ENCODE results near the gene TOM1L2. TPM values are rescaled to one million over a fixed set of nuclear protein-coding genes. Genes with fewer than 3 reads are reported as not detected.

The TOM1L2 gene
- total RNA-seq, 1 donor from 2014 or later, result 4.3 TPM

- H2AFZ ChIP-seq (replicated peaks), result no peak overlapping the region
- no peak for DNase-seq (ENCODE audit: low spot score)
- no peak for TF ChIP-seq EZH2 (IDR thresholded peaks at IDR 0.05)
- TF ChIP-seq EZH2phosphoT487 (IDR thresholded peaks at IDR 0.05), result no peak
- TF ChIP-seq, protein P1, sequence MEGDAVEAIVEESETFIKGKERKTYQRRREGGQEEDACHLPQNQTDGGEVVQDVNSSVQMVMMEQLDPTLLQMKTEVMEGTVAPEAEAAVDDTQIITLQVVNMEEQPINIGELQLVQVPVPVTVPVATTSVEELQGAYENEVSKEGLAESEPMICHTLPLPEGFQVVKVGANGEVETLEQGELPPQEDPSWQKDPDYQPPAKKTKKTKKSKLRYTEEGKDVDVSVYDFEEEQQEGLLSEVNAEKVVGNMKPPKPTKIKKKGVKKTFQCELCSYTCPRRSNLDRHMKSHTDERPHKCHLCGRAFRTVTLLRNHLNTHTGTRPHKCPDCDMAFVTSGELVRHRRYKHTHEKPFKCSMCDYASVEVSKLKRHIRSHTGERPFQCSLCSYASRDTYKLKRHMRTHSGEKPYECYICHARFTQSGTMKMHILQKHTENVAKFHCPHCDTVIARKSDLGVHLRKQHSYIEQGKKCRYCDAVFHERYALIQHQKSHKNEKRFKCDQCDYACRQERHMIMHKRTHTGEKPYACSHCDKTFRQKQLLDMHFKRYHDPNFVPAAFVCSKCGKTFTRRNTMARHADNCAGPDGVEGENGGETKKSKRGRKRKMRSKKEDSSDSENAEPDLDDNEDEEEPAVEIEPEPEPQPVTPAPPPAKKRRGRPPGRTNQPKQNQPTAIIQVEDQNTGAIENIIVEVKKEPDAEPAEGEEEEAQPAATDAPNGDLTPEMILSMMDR (IDR thresholded peaks at IDR 0.05), result no peak
- Mint-ChIP-seq H3K4me1 (peaks cover 60% of the 10 kb centered on the region), H3K9me3 (no peaks in the 10 kb centered on the region), H3K36me3 (peaks cover 7% of the 10 kb centered on the region), H3K27me3 (ENCODE audit: insufficient read depth, low read depth) (peaks cover 10% of the 10 kb centered on the region), H3K4me3 (no peak overlapping the region), H3K27ac (no peak overlapping the region)
- no peak overlapping the region for H3K4me2 ChIP-seq
- no peak overlapping the region for H3K9ac ChIP-seq
- H3K36me3 ChIP-seq, result no peaks in the 10 kb centered on the region
- no peak overlapping the region for H3K4me3 ChIP-seq
- H4K20me1 ChIP-seq (ENCODE audit: low read depth), result no peaks in the 10 kb centered on the region
- peaks cover 40% of the 10 kb centered on the region for H3K4me1 ChIP-seq
- H3K27ac ChIP-seq, result no peak overlapping the region
- H3K27me3 ChIP-seq, result no peaks in the 10 kb centered on the region
- H3K9me3 ChIP-seq (ENCODE audit: low read depth), result no peaks in the 10 kb centered on the region
- H3K79me2 ChIP-seq (ENCODE audit: low read depth), result no peaks in the 10 kb centered on the region
- peaks cover 15% of the 10 kb centered on the region for H3F3A ChIP-seq (ENCODE audit: low read depth)
These were observed 88.4 kb downstream of the TOM1L2 start for GRCh38 chr17:17883801-17884200.

DNA sequence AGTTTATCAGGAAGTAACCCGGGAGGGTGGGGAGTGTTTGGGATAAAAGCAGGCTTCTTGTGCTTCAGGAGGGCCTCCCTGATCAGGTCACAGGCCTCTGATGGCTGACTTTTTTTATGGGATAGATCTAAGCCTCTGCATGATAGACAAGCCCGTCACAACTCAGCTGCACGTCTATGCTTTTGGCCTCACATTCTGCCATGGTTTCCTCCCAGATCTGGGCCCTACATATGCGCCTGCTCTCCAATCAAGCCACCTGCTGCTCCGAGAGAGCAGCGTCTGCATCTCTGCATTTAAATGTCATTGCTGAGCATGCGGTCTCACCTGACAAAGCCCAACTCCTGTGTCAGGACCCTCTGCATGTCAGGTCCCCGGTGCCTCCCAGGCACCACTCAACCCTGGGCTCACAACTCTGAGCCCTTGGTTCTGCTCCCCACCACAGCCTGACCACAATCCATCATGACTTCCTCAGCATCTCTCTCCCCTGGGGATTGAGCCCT is 90.1 kb downstream of the TOM1L2 start:
- Histone ChIP-seq H2AFZ (replicated peaks) (no peak overlapping the region), H3K27ac (no peak overlapping the region), H3K9ac (no peak overlapping the region), H3K4me3 (no peak overlapping the region), H3K27me3 (no peaks in the 10 kb centered on the region), H3K4me1 (peaks cover 44% of the 10 kb centered on the region), H3F3A (ENCODE audit: low read depth) (peaks cover 21% of the 10 kb centered on the region), H3K9me3 (ENCODE audit: low read depth) (no peaks in the 10 kb centered on the region), H3K4me2 (no peak overlapping the region), H3K36me3 (no peaks in the 10 kb centered on the region), H4K20me1 (ENCODE audit: low read depth) (peaks cover 14% of the 10 kb centered on the region), H3K79me2 (ENCODE audit: low read depth) (no peaks in the 10 kb centered on the region)
- H3K27me3 Mint-ChIP-seq (ENCODE audit: insufficient read depth, low read depth), result peaks cover 8% of the 10 kb centered on the region
- no peaks in the 10 kb centered on the region for H3K9me3 Mint-ChIP-seq
- H3K27ac Mint-ChIP-seq, result no peak overlapping the region
- H3K4me3 Mint-ChIP-seq, result no peak overlapping the region
- H3K4me1 Mint-ChIP-seq, result peaks cover 69% of the 10 kb centered on the region
- peaks cover 7% of the 10 kb centered on the region for H3K36me3 Mint-ChIP-seq
- TF ChIP-seq EZH2phosphoT487 (IDR thresholded peaks at IDR 0.05), result no peak
- TF ChIP-seq, protein P1 (IDR thresholded peaks at IDR 0.05), result no peak
- TF ChIP-seq EZH2 (IDR thresholded peaks at IDR 0.05), result no peak
- no peak for DNase-seq (ENCODE audit: low spot score)

DNA sequence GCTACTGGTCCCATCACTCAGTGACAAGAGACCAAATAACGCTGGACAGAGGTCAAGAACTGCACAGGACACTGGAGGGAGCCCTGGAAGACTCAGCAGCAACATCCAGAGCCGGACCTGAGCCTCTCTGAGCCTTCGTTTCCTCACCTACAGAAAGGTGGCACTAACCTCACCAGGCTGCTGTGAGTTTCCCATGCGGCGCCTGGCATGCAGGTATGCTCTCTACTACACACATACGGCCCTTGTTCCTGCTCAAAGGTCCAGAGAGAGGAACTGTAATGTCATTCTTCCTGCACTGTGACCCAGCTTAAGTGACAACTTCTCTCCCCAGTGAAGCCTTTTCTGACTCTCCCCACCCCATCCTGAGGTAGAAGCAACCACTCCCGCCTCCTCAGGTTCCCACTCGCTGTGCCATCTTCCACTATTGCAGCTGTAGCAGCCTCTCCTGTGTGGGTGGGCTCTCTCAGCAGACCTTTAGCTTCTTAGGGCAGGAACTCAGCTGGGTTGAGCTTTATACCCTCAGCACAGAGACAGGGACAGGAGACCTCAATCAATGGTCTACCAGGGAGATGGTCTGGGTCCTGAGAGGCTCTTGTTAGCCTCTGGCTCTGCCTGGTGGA is 91.5 kb downstream of the TOM1L2 start:
- peaks cover 21% of the 10 kb centered on the region for H4K20me1 ChIP-seq (ENCODE audit: low read depth)
- no peaks in the 10 kb centered on the region for H3K79me2 ChIP-seq (ENCODE audit: low read depth)
- no peaks in the 10 kb centered on the region for H3K9me3 ChIP-seq (ENCODE audit: low read depth)
- H3K27me3 Mint-ChIP-seq (ENCODE audit: insufficient read depth, low read depth), result peaks cover 8% of the 10 kb centered on the region
- H3K4me3 ChIP-seq, result no peak overlapping the region
- H3K27me3 ChIP-seq, result peaks cover 10% of the 10 kb centered on the region
- no peak overlapping the region for H3K27ac ChIP-seq
- H3F3A ChIP-seq (ENCODE audit: low read depth), result peaks cover 20% of the 10 kb centered on the region
- TF ChIP-seq, protein P1 (IDR thresholded peaks at IDR 0.05), result no peak
- no peak for TF ChIP-seq EZH2phosphoT487 (IDR thresholded peaks at IDR 0.05)
- no peak for TF ChIP-seq EZH2 (IDR thresholded peaks at IDR 0.05)
- no peaks in the 10 kb centered on the region for H3K9me3 Mint-ChIP-seq
- H3K36me3 ChIP-seq, result no peaks in the 10 kb centered on the region
- H3K9ac ChIP-seq, result no peak overlapping the region
- DNase-seq (ENCODE audit: low spot score), result no peak
- no peak overlapping the region for H3K27ac Mint-ChIP-seq
- peaks cover 10% of the 10 kb centered on the region for H3K36me3 Mint-ChIP-seq
- H3K4me1 ChIP-seq, result peaks cover 43% of the 10 kb centered on the region
- H2AFZ ChIP-seq (replicated peaks), result no peak overlapping the region
- peaks cover 74% of the 10 kb centered on the region for H3K4me1 Mint-ChIP-seq
- H3K4me3 Mint-ChIP-seq, result no peak overlapping the region
- H3K4me2 ChIP-seq, result no peak overlapping the region
